Osteocyte (in vitro differentiated cells): ENCODE measurements around the gene PLCZ1. TPM values are rescaled to one million over a fixed set of nuclear protein-coding genes. Genes with fewer than 3 reads are reported as not detected.

ENCODE experiments used
- DNase-seq: peaks from one replicate; pipeline ENCODE4 v3.0.0; 2021; ENCODE audit warnings: mixed read lengths; ENCODE audit not compliant: unreplicated experiment; ENCODE audit errors: extremely low spot score
- H3K27ac Mint-ChIP-seq: one replicate; pipeline ENCODE4 v1.8.0; 2021; ENCODE audit warnings: mild to moderate bottlenecking, mixed read lengths; ENCODE audit not compliant: unreplicated experiment
- H3K27me3 Mint-ChIP-seq: one replicate; pipeline ENCODE4 v1.8.0; 2021; ENCODE audit warnings: mixed read lengths; ENCODE audit not compliant: unreplicated experiment
- H3K36me3 Mint-ChIP-seq: one replicate; pipeline ENCODE4 v1.8.0; 2021; ENCODE audit warnings: mixed read lengths; ENCODE audit not compliant: unreplicated experiment
- H3K4me1 Mint-ChIP-seq: one replicate; pipeline ENCODE4 v1.8.0; 2021; ENCODE audit warnings: mixed read lengths; ENCODE audit not compliant: unreplicated experiment
- H3K4me3 Mint-ChIP-seq: one replicate; pipeline ENCODE4 v1.8.0; 2021; ENCODE audit warnings: mild to moderate bottlenecking, moderate library complexity, mixed read lengths; ENCODE audit not compliant: unreplicated experiment
- H3K9me3 Mint-ChIP-seq: one replicate; pipeline ENCODE4 v1.8.0; 2021; ENCODE audit warnings: mixed read lengths; ENCODE audit not compliant: unreplicated experiment
- CTCF ChIP-seq: fragments of 200-600 bp; sonication (generic); IDR thresholded peaks from 2 replicates; pipeline ENCODE4 v1.5.0; 2021; ENCODE audit warnings: antibody characterized with exemption, mild to moderate bottlenecking, moderate library complexity
- total RNA-seq: library from RNA; stranded (reverse); gene quantifications from 2 replicates; pipeline ENCODE4 v1.2.1, GENCODE V29; 2021

The PLCZ1 gene
- total RNA-seq, 1 donor from 2014 or later, result not detected

- H3K27ac Mint-ChIP-seq, result peak overlapping the region; percentile 16
Measured at GRCh38 chr12:18753481-18754123, 15.8 kb upstream of the PLCZ1 start.

GRCh38 chr12:18752947-18753346, 15.1 kb upstream of the PLCZ1 start:
- no peaks in the 10 kb centered on the region for H3K9me3 Mint-ChIP-seq
- H3K4me3 Mint-ChIP-seq, result no peak overlapping the region
- TF ChIP-seq CTCF, result no peak
- H3K4me1 Mint-ChIP-seq, result peaks cover 37% of the 10 kb centered on the region
- H3K27me3 Mint-ChIP-seq, result no peaks in the 10 kb centered on the region
- DNase-seq, result no peak
- H3K27ac Mint-ChIP-seq, result peak overlapping the region; percentile 16
- no peaks in the 10 kb centered on the region for H3K36me3 Mint-ChIP-seq

More at GRCh38 chr12:18753481-18754123, 15.8 kb upstream of the PLCZ1 start:
- no peaks in the 10 kb centered on the region for H3K36me3 Mint-ChIP-seq
- H3K27me3 Mint-ChIP-seq, result no peaks in the 10 kb centered on the region
- DNase-seq, result no peak
- TF ChIP-seq CTCF, result no peak
- H3K4me1 Mint-ChIP-seq, result peaks cover 30% of the 10 kb centered on the region
- no peaks in the 10 kb centered on the region for H3K9me3 Mint-ChIP-seq
- H3K4me3 Mint-ChIP-seq, result no peak overlapping the region

GRCh38 chr12:18752280-18752920, 14.6 kb upstream of the PLCZ1 start:
- no peak for DNase-seq

GRCh38 chr12:18751866-18752265, 14.1 kb upstream of the PLCZ1 start:
- Mint-ChIP-seq H3K4me1 (peaks cover 39% of the 10 kb centered on the region), H3K27ac (no peak overlapping the region), H3K36me3 (no peaks in the 10 kb centered on the region), H3K9me3 (no peaks in the 10 kb centered on the region), H3K4me3 (no peak overlapping the region), H3K27me3 (no peaks in the 10 kb centered on the region)
- no peak for DNase-seq
- TF ChIP-seq CTCF, result no peak

More at GRCh38 chr12:18752280-18752920, 14.6 kb upstream of the PLCZ1 start:
- Mint-ChIP-seq H3K27me3 (no peaks in the 10 kb centered on the region), H3K4me3 (no peak overlapping the region), H3K4me1 (peaks cover 39% of the 10 kb centered on the region), H3K27ac (peak overlapping the region; percentile 23), H3K9me3 (no peaks in the 10 kb centered on the region), H3K36me3 (no peaks in the 10 kb centered on the region)
- TF ChIP-seq CTCF, result no peak

GRCh38 chr12:18750085-18750484, 12.3 kb upstream of the PLCZ1 start:
- no peak overlapping the region for H3K4me3 Mint-ChIP-seq
- no peak overlapping the region for H3K27ac Mint-ChIP-seq
- no peaks in the 10 kb centered on the region for H3K27me3 Mint-ChIP-seq
- no peaks in the 10 kb centered on the region for H3K9me3 Mint-ChIP-seq
- no peak for TF ChIP-seq CTCF
- H3K36me3 Mint-ChIP-seq, result no peaks in the 10 kb centered on the region
- H3K4me1 Mint-ChIP-seq, result peaks cover 39% of the 10 kb centered on the region
- DNase-seq, result no peak
